GM10847 (cell line): Measurements from ENCODE around the gene C16orf54.

Source experiments
- POLR2A ChIP-seq: IDR thresholded peaks from 2 replicates; pipeline ENCODE4 v1.6.1; 2011; ENCODE audit not compliant: insufficient read length; ENCODE audit errors: extremely low read depth

The C16orf54 gene

GRCh38 chr16:29712809-29713208 is 33.0 kb downstream of the C16orf54 start:
- TF ChIP-seq POLR2A = no peak

DNA sequence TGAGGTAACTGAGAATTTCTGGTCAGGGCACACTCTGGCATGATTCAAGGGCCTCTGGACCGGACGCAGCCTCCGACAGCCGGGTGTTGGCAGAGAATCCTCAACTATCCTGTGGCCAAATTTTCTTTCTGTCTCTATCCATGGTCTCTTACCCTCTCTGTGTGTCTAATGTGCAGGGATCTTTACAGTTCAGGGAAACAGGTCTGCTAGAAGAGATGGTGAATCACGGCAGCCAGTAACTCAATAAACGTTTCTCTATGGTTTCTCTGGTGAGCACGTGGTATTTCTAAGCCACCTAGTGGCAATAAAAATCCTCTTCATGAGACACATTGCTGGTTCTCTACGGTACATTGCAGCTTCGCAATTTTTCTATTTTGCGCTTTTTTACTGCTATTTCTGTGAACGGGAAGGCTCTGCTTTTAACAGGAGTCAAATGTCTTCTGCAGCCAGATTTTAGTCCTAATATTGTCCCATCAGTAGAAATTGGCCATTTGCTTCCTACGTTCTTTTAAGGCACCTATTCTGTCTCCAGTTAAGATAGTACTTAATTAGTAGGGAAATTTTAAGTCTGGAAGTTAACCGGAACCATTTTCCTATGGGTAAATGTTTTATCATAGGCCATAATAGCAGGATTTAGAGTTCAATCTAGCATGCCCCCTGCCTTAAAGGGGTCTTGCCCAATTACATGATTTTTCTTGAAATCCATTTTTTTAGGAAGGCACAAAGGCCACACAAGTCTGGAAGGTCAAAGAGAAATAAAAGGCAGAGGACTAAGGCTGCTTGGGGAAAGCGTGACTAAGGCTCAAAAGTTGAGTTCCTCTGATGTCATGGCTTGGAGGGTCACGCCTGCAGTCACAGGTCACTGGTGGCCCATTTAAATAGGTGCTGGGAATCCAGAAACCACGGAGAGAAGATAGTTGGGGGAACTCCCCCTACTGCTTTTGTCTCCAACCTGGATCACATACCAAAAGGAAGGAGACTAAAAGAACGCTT is 35.3 kb downstream of the C16orf54 start:
- no peak for TF ChIP-seq POLR2A

DNA sequence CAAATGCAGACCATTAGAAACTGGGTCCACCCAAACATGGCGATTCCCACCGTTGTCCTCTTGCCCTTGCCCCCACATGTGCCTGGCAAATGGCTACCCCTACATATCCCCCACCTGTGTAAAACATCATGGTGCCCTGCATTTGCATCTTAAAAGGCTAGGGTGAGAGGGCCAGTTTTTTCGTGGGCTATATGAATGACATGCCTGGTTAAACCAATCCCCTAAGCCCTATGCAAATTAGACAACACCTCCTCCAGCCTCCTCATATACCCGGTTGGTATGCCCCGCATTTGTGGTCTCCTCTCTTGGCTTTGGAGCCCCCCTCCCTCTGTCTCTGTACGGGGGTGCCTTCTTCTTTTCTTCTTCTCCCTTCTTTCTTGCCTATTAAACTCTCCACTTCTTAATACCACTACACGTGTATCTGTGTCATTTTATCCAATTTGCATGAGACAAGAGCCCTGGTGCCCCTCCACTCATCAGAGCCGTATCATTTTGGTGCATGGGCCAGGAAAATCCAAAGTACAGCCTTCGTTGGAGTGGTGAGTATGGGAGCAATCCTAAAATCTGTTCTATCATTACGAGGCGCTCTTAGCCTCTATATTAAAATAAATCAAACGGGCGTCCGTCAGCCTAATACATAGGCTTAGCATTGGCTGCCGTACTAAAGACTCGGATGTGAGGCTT is 36.7 kb downstream of the C16orf54 start:
- TF ChIP-seq POLR2A = no peak

- TF ChIP-seq POLR2A = no peak
Observed at GRCh38 chr16:29705030-29705429, 40.8 kb downstream of the C16orf54 start.

- TF ChIP-seq POLR2A = no peak
Observed at GRCh38 chr16:29702269-29702668, 43.5 kb downstream of the C16orf54 start.

GRCh38 chr16:29701214-29701555 is 44.6 kb downstream of the C16orf54 start:
- TF ChIP-seq POLR2A = no peak

- no peak for TF ChIP-seq POLR2A
Observed at GRCh38 chr16:29700253-29700987, 45.4 kb downstream of the C16orf54 start.

- no peak for TF ChIP-seq POLR2A
Observed at GRCh38 chr16:29699324-29700219, 46.2 kb downstream of the C16orf54 start.

DNA sequence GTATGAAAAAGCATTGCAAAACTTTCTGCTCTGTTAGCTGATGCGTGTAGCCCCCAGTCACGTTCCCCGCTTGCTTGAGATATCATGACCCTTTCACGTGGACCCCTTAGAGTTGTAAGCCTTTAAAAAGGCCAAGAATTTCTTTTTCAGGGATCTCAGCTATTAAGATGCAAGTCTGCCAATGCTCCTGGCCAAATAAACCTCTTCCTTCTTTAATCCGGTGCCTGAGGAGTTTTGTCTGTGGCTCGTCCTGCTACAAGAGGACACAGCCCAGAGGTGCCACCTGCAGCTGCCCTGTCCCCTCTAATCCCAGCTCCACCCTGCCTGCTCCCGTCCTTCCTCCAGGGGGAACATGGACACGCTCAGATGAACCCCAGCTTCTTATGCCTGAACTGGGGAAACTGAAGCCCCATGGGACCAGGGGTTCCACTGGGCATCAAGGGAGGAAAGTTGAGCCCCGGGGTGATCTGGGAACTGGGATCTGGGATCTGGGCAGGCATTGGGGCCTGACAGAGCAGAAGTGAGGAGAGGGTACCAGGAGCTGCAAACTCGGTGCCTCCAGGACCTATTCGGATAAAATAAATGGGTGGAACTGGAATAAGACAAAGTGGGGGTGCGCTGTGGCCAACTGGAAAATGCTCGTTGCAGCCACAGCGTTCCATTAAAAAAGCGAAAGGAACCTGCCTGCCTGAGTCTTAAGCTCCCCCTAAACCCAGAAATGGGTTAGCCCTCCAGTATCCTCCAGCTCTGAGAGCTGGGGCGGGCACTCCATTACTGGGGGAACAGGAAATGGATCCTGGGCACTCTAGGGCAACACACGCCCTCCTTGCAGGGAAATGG is 47.1 kb downstream of the C16orf54 start:
- no peak for TF ChIP-seq POLR2A

GRCh38 chr16:29698042-29698441 is 47.7 kb downstream of the C16orf54 start:
- no peak for TF ChIP-seq POLR2A

- TF ChIP-seq POLR2A = no peak
Observed at GRCh38 chr16:29697391-29697790, 48.4 kb downstream of the C16orf54 start.

DNA sequence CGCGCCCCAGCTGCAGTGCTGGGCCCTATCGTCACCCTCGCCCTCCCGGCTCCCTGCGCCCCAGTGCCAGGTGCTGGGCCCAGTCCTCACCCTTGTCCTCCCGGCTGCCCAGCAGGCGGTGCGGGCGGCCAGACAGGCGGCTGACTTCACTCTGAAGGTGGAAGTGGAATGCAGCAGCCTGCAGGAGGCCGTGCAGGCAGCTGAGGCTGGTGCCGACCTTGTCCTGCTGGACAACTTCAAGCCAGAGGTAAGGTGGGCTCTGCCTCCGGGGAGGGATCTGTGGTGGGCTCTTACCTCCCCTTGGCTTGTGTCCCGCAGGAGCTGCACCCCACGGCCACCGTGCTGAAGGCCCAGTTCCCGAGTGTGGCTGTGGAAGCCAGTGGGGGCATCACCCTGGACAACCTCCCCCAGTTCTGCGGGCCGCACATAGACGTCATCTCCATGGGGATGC is 48.9 kb downstream of the C16orf54 start:
- TF ChIP-seq POLR2A = no peak

- no peak for TF ChIP-seq POLR2A
Observed at GRCh38 chr16:29694384-29695195, 51.2 kb downstream of the C16orf54 start.
